ENCODE measurements around the gene PRRG2. TPM values are rescaled to one million over a fixed set of nuclear protein-coding genes. Genes with fewer than 3 reads are reported as not detected.

PRRG2 gene
- total RNA-seq, 2 experiments from 2014 or later, result 1.5 to 1.9 TPM

DNA sequence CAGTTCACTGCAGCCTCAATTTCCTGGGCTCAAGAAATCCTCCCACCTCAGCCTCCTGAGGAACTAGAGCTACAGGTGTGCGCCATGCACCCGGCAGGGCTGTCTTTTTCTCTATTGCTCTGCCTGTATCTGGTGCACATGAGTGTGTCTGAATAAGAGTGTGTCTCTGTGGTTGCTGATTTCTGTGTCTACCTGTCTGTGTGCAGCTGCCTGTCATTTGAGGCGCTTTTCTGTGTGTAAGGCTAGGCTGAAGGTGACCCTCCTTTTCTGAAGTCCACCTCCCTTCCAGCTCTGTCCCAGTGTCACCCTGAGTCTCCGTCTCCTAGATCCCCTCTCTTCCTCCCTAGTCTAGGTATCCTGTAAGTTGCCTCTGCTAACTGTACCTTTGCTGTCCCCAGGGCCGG, 8.4 kb downstream of the PRRG2 start:
- no peak overlapping the region for H3K4me3 Mint-ChIP-seq
- POLR2A ChIA-PET, result interaction anchor here (0.6 to 3.6 kb wide), 6 partner anchors 10 to 1215 kb away, joined by 3 to 41 read pairs (median 6); partner anchors contain the start of genes NOSIP, PRMT1, PRRG2 and RRAS
- ATAC-seq, result no peak
- DNase-seq, result peak; percentile 35
- peaks cover 2% of the 10 kb centered on the region for H3K27me3 Mint-ChIP-seq (ENCODE audit: low read depth)
- H3K27ac Mint-ChIP-seq, result peak overlapping the region; percentile 35
- peaks cover 30% of the 10 kb centered on the region for H3K4me1 Mint-ChIP-seq (ENCODE audit: low read depth)
- CTCF ChIA-PET, result interaction anchor here (0.7 to 1.5 kb wide), 7 partner anchors 9 to 280 kb away, joined by 3 to 10 read pairs (median 3); partner anchors contain the start of genes NOSIP, PRMT1 and RRAS
- H3K36me3 Mint-ChIP-seq (ENCODE audit: low read depth), result peaks cover 16% of the 10 kb centered on the region
- no peaks in the 10 kb centered on the region for H3K9me3 Mint-ChIP-seq (ENCODE audit: insufficient read depth)

DNA sequence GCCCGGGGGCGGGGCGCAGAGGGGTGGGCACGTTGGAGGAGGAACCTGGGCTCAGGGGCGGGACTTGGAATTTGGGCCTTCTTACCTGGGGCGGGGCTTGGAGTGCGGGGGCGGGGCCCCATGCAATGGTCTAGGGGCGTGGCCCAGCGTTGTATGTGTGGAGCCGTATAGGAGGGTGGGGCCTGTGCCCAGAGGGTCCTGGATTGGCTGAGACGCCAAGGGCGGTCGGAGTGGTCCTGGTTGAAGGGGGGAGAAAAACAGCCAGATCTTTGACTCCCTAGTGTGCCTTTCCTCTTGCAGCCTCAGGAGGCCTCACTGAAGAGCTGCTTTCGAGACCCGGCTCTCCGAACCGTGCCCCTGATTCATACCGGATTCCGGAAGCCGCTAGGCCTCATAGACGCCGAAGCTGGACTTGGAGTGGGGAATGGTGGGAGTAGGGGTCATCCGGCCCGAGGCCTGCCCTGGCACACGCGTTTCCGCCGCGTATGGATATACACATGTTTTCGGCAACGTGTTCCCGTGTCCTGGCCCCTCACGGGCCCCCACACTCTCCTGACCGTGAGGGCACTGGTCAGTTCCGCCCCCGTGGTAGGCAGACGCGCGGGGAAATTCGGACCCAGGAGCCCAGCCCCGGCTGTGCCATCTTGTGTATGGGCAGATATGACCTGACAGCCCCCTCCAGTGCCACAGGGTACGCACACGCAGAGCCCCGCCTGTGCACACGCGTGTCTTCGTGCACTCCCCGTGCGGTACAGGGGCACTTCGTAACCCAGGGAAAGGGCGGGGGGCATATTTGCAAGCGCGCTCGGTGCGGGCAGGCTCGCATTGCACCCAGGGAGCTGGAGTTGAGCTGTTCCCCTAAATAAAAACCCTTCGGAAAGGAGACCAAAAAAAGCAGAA, 9.2 kb downstream of the PRRG2 start:
- H3K4me1 Mint-ChIP-seq (ENCODE audit: low read depth), result peaks cover 31% of the 10 kb centered on the region
- H3K27me3 Mint-ChIP-seq (ENCODE audit: low read depth), result peaks cover 2% of the 10 kb centered on the region
- peak overlapping the region; percentile 92 for H3K27ac Mint-ChIP-seq
- H3K36me3 Mint-ChIP-seq (ENCODE audit: low read depth), result peaks cover 21% of the 10 kb centered on the region
- DNase-seq (peak; percentile 98), ATAC-seq (peak; percentile 85)
- POLR2A ChIA-PET, result interaction anchor here (0.6 to 3.6 kb wide), 7 partner anchors 11 to 1214 kb away, joined by 3 to 41 read pairs (median 5); partner anchors contain the start of genes NOSIP, PRMT1, PRRG2 and RRAS
- peak overlapping the region; percentile 80 for H3K4me3 Mint-ChIP-seq
- CTCF ChIA-PET, result interaction anchor here (0.7 to 1.5 kb wide), 8 partner anchors 10 to 279 kb away, joined by 3 to 10 read pairs (median 4); partner anchors contain the start of genes NOSIP, PRMT1 and RRAS
- no peaks in the 10 kb centered on the region for H3K9me3 Mint-ChIP-seq (ENCODE audit: insufficient read depth)

DNA sequence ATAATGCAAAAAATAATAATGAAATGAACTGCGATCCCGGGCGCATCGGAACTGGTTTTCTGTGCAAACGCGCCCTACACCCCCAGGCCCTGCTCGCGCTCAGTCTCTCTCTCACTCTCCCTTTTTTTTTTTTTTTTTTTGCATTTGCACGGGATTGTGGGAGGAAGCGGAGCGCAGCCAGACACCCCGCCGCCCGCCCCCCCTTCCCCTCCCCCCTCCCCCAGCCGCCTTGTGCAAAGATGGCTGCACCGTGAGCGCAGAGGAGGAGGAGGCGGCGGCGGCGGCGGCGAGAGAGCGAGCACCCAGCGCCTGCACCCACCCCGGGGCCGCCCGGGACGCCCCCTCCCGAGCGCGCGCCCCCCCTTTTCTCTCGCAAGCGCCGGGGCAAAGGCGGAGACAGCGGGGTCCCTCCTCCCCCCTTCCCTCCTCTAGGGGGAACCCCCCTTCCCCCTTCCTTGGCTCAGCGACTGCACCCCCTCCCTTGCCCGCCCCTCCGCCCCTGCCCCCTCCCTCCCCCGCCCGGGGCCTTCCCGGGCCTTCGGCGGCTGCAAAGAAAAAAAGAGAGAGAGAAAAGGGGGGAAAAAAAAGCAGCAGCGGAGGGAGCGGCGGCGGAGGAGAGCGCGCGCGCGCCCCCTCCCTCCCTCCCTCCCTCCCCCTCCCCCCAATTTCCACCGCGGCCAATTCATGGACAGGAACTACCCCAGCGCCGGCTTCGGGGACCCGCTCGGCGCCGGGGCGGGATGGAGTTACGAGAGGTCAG, 10.0 kb downstream of the PRRG2 start, which contains the start of gene PRR12:
TSS of gene PRR12 (plus strand) at position 212 of the 760 bp plus-strand sequence. CDS start at position 685, 473 bp downstream.
- H3K27ac Mint-ChIP-seq, result peak within 1 kb of the TSS; percentile 92
- CTCF ChIA-PET, result interaction anchor here (1.0 to 1.5 kb wide), 4 partner anchors 86 to 278 kb away, joined by 3 to 10 read pairs (median 4); partner anchors contain the start of genes AP2A1 and PRMT1
- DNase-seq (peak; percentile 76), ATAC-seq (peak; percentile 27)
- H3K4me3 Mint-ChIP-seq, result peak within 1 kb of the TSS; percentile 80
- peaks cover 21% of the 10 kb centered on the region for H3K36me3 Mint-ChIP-seq (ENCODE audit: low read depth)
- no peaks in the 10 kb centered on the region for H3K9me3 Mint-ChIP-seq (ENCODE audit: insufficient read depth)
- POLR2A ChIA-PET, result interaction anchor here (0.9 to 3.6 kb wide), 8 partner anchors 11 to 284 kb away, joined by 3 to 41 read pairs (median 4); partner anchors contain the start of genes NOSIP, PRMT1, PRRG2 and RRAS
- peaks cover 2% of the 10 kb centered on the region for H3K27me3 Mint-ChIP-seq (ENCODE audit: low read depth)
- peaks cover 31% of the 10 kb centered on the region for H3K4me1 Mint-ChIP-seq (ENCODE audit: low read depth)

DNA sequence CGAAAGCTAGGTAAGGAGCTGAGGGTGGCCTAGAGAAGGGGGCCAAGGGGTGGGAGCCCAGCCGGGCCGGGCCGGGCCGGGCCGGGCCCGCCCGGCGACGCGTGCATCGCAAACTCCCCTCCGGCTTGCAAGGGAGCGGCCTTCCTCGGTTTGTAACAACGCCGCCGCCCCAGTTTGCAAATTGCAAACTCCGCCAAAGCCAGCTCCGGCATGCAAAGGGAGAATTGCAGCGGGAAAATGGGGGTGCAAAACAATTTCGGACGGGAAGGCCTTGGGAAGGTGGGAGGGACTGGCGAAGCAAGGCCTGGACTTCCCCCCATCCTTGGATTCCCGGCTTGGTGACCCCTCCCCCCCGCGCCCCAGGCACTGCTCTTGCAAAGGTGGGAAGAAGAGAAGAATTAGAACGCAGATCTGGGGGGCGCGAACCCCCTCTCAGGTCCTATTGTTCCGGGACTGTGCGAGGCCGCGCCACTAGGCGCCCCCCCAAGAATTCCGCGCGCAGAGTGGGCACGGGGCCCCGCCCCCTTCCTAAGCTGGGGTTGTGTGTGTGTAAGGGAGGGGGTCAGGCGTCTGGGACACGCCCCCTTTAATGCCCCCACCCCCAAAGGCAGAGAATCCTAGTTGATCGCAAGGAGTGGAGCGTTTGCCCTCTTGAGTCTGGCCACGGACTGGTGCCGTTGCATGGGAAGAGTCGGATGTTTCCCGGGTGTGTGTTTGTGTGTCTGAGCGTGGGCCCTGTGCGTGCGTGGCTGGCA, 10.8 kb downstream of the PRRG2 start:
- H3K4me1 Mint-ChIP-seq (ENCODE audit: low read depth), result peaks cover 31% of the 10 kb centered on the region
- DNase-seq, result peak; percentile 64
- POLR2A ChIA-PET, result interaction anchor here (0.9 to 3.6 kb wide), 4 partner anchors 12 to 86 kb away, joined by 3 to 18 read pairs (median 6); partner anchors contain the start of genes NOSIP, PRMT1, RRAS and SCAF1

DNA sequence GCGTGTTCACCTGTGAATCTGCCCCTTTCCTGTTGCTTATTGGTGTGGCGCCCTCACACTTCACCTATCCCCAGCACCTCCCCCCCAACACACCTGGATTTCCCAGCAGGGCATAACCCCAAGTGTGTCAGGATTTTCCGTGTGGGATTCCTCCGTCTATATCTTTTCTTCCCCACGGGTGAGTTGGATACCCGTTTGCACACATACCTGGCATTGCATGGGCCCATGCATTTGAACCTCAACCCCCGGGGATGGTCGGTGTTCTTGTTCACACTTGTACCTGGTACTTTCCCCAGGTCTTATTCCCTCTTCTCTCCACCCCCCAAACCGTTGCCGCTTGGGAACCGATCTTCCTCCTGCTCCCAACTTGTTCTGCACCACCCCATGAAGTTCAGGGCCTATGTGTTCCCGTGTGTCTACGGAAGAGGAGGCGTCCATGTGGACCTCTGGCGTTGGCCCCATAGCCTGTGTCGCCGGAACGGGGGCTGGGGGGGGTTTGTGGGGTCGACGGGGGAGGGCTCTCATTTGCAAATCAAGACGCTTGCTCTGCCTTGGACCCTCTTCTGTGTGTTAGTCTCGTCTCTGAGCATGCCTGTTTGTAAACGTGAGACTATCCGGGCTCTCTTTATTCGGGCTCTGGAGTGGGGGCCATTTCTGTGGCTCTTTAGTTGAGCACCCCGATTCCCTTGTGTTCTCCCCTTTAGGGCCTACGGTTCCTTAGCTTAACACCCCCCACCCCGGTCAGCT, 11.5 kb downstream of the PRRG2 start:
- Mint-ChIP-seq H3K36me3 (ENCODE audit: low read depth) (peaks cover 21% of the 10 kb centered on the region), H3K4me3 (peak overlapping the region; percentile 80), H3K27me3 (ENCODE audit: low read depth) (peaks cover 2% of the 10 kb centered on the region), H3K9me3 (ENCODE audit: insufficient read depth) (no peaks in the 10 kb centered on the region), H3K27ac (peak overlapping the region; percentile 82), H3K4me1 (ENCODE audit: low read depth) (peaks cover 31% of the 10 kb centered on the region)
- ATAC-seq (no peak), DNase-seq (peak; percentile 43)
- POLR2A ChIA-PET, result interaction anchor here (1.1 to 3.6 kb wide), 5 partner anchors 12 to 73 kb away, joined by 3 to 18 read pairs (median 4); partner anchors contain the start of genes BCL2L12, IRF3, NOSIP and RRAS
- CTCF ChIA-PET, result interaction anchor here (0.9 to 1.5 kb wide), 3 partner anchors 22 to 86 kb away, joined by 4 to 5 read pairs (median 4); no protein-coding TSS in a partner anchor

More for the DNA sequence above, 10.8 kb downstream of the PRRG2 start:
- no peaks in the 10 kb centered on the region for H3K9me3 Mint-ChIP-seq (ENCODE audit: insufficient read depth)
- H3K27ac Mint-ChIP-seq, result peak overlapping the region; percentile 83
- no peak for ATAC-seq
- CTCF ChIA-PET, result interaction anchor here (1.0 kb wide), 1 partner anchor 175 kb away, joined by 3 read pairs; the partner anchor contains the start of gene AP2A1
- peaks cover 21% of the 10 kb centered on the region for H3K36me3 Mint-ChIP-seq (ENCODE audit: low read depth)
- H3K27me3 Mint-ChIP-seq (ENCODE audit: low read depth), result peaks cover 2% of the 10 kb centered on the region
- H3K4me3 Mint-ChIP-seq, result peak overlapping the region; percentile 80

DNA sequence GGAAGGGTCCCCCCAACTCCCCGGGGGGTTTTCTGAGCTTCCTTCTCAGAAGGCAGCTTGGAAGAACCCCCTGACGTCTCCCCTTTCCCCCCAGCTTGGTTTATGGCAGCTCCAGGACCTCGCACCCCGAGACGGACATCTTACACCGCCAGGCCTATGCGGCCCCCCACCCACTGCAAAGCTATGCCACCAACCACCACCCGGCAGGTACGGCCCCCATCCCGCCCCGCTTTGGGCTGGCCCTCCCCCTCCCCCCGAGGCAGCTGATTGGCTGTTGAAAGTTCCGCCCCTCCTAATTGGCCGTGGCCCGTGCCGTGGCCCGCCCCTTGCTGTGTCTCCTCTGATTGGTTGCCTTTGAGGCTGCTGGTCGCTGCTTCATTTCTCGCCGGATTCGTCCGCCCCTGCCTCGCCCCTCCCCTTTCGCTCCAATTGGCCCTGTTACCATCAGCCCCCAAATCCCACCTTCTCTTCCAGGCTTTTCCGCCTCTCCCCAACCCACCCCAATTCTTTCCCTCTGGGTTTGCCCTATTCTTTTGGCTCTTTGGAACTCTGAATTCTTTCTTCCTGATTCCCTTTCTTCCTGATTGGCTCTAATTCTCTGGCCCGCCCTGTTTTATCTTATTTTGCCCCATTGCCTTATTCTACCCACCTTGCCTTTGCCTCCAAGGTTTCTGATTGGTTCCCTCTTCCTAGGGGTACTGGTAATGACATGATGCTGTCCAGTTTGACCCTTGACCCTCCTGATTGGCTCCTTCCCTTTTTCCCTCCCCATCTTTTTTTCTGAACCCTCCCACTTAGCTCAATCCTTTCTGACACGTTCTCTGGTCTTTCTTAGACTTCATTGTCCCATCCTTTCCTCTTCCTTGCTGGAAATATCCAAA, 12.4 kb downstream of the PRRG2 start:
- H3K36me3 Mint-ChIP-seq (ENCODE audit: low read depth), result peaks cover 26% of the 10 kb centered on the region
- H3K4me1 Mint-ChIP-seq (ENCODE audit: low read depth), result peaks cover 31% of the 10 kb centered on the region
- H3K4me3 Mint-ChIP-seq, result peak overlapping the region; percentile 80
- DNase-seq, result peak; percentile 96
- POLR2A ChIA-PET, result interaction anchor here (1.1 to 1.7 kb wide), 3 partner anchors 13 to 72 kb away, joined by 3 to 4 read pairs (median 4); partner anchors contain the start of genes BCL2L12, IRF3, NOSIP and RRAS
- H3K27me3 Mint-ChIP-seq (ENCODE audit: low read depth), result peaks cover 2% of the 10 kb centered on the region
- H3K9me3 Mint-ChIP-seq (ENCODE audit: insufficient read depth), result no peaks in the 10 kb centered on the region
- peak overlapping the region; percentile 82 for H3K27ac Mint-ChIP-seq
- CTCF ChIA-PET, result interaction anchor here (0.9 to 1.5 kb wide), 3 partner anchors 23 to 85 kb away, joined by 4 to 5 read pairs (median 4); no protein-coding TSS in a partner anchor
- ATAC-seq, result peak; percentile 57

DNA sequence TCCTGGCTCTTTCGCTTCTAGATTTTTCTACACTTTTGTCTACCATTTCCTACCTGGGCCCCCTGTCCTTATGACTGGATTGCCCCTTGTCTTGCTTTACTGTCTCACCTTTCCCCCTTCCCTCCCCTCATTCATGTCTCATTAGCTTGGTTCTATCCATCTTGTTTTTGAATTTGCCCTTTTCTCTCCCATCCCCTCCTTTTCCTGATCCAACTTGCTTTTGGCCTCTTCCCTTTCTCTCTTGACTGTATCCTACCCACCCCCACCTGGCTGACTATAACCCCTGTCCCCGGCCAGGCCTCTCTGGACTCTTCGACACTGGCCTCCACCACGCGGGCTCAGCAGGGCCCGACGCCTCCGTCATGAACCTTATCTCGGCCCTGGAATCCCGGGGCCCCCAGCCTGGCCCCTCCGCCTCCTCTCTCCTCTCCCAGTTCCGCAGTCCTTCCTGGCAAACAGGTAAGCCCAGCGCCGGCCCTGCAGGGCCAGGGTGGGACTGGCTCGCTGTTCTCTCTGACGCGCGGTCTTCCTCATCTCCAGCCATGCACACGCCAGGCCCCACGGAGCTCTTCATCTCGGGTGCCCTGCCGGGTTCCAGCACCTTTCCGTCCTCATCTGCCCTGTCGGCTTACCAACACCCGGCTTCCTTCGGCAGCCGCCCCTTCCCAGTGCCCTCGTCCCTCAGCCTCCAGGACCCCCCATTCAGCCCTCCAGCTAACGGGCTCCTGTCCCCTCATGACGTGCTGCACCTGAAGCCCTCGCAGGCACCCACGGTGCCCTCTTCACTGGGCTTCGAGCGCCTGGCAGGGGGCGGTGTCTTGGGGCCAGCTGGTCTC, 13.3 kb downstream of the PRRG2 start:
- Mint-ChIP-seq H3K4me3 (peak overlapping the region; percentile 80), H3K27me3 (ENCODE audit: low read depth) (no peaks in the 10 kb centered on the region), H3K9me3 (ENCODE audit: insufficient read depth) (no peaks in the 10 kb centered on the region), H3K36me3 (ENCODE audit: low read depth) (peaks cover 30% of the 10 kb centered on the region), H3K4me1 (ENCODE audit: low read depth) (peaks cover 27% of the 10 kb centered on the region), H3K27ac (peak overlapping the region; percentile 82)
- no peak for DNase-seq
- ATAC-seq, result no peak
- ChIA-PET CTCF (interaction anchor here (1.5 kb wide), 1 partner anchor 84 kb away, joined by 4 read pairs; no protein-coding TSS in a partner anchor), POLR2A (interaction anchor here (1.7 kb wide), 1 partner anchor 14 kb away, joined by 4 read pairs; the partner anchor contains the start of gene NOSIP)

DNA sequence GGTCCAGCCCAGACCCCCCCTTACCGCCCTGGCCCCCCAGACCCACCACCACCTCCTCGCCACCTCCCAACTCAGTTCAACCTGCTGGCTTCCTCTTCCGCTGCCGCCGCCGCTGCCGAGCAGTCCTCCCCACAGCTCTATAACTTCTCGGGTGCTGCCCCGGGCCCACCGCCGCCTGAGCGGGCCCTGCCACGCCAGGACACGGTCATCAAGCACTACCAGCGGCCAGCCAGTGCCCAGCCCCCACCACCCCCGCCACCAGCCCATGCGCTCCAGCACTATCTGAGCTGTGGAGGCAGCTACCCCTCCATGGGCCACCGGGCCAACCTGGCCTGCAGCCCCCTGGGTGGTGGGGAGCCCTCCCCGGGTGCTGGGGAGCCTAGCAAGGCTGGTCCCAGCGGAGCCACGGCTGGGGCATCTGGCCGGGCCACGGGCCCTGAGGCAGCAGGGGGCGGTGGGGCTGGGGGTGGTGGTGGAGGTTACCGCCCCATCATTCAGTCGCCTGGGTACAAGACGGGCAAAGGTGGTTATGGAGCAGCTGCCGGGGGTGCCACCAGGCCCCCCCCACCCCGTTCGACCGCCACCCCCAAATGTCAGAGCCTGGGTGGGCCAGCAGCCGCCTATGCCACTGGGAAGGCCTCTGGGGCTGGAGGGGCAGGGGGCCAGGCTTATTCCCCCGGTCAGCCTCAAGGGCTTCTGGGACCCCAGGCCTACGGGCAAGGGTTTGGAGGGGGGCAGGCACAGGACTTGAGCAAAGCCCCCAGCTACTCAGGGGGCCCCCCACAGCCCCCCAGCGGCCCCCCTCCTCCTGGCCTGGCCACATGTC, 14.1 kb downstream of the PRRG2 start:
- POLR2A ChIA-PET, result interaction anchor here (1.4 kb wide), 1 partner anchor 15 kb away, joined by 6 read pairs; the partner anchor contains the start of gene NOSIP
- Mint-ChIP-seq H3K27me3 (ENCODE audit: low read depth) (no peaks in the 10 kb centered on the region), H3K9me3 (ENCODE audit: insufficient read depth) (no peaks in the 10 kb centered on the region), H3K4me3 (no peak overlapping the region), H3K27ac (no peak overlapping the region), H3K4me1 (ENCODE audit: low read depth) (peaks cover 22% of the 10 kb centered on the region), H3K36me3 (ENCODE audit: low read depth) (peaks cover 34% of the 10 kb centered on the region)
- CTCF ChIA-PET, result interaction anchor here (1.0 kb wide), 1 partner anchor 93 kb away, joined by 3 read pairs; no protein-coding TSS in a partner anchor
- ATAC-seq, result no peak
- no peak for DNase-seq
